HG03039 (cell line): ENCODE measurements around the gene SLC47A2.
A peak's percentile ranks its signal among the peaks of the same experiment; 100 is the strongest.
"Not testable (repeated sequence)": the region's sequence is repeated elsewhere in the genome, so short reads cannot be mapped to it uniquely, and the experiment has no call there.

Experiments
- ATAC-seq: cut with Tn5 transposase; IDR thresholded peaks from one replicate; pipeline ENCODE4 v1.9.1; 2021; ENCODE audit warnings: mild to moderate bottlenecking, moderate library complexity; ENCODE audit not compliant: unreplicated experiment

Gene SLC47A2

DNA sequence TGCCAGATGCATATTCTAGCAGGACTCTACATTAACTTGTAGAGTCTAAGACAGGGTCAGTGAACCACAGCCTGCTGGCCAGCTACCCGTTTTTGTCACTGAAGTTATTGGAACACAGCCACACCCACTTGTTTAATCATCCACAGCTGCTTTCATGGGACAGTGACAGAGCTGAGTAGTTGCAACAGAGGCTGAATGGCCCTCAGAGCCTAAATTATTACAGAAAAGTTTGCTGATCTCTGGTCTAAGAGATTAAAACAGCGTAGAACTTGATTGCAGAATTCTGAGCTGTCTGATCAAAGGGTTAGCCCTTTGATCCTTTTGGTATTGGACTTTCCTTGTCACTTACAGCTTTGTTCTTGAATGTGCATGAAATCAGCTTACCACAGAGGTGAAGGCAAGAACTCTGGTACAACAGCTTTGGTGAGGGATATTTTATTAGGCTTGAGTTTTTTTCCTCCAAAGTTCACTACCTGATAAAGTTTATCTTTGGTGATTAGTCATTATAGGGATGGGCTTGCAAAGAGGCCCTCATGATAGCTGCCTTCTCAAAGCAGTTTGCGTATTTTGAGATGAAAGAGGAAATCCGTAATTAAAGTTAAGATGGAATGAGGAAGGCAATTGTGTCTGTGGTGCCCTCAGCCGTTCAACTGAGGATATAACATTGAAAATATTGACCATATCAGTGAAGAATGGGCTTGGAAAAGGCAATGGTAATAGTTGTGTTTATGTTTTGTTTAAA lies 44.2 kb downstream of the SLC47A2 start:
- no peak for ATAC-seq

DNA sequence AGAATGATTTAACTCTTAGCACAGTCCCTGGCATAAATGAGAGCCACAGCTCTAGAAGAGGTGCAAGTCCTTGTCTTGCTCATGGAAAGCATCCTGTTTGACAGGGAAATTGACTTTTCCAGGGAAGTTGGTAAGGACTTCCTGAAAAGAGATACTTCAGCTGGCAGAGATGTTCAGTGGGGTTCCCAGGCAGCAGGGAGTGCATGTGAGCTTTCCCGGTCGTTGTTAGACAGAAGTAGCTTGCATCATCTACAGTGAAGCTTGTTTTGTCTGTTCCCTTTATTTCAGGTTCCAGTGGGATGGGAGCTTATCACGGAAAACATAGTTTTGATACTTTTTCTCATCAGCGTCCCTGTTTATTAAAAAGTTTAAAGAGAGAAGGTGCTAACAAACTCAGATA lies 45.0 kb downstream of the SLC47A2 start:
- ATAC-seq = no peak

- ATAC-seq = no peak
Measured at GRCh38 chr17:19670908-19671307, 45.5 kb downstream of the SLC47A2 start.

GRCh38 chr17:19669680-19670079 lies 46.7 kb downstream of the SLC47A2 start:
- not testable (repeated sequence) for ATAC-seq

GRCh38 chr17:19664821-19665181 lies 51.6 kb downstream of the SLC47A2 start:
- no peak for ATAC-seq

DNA sequence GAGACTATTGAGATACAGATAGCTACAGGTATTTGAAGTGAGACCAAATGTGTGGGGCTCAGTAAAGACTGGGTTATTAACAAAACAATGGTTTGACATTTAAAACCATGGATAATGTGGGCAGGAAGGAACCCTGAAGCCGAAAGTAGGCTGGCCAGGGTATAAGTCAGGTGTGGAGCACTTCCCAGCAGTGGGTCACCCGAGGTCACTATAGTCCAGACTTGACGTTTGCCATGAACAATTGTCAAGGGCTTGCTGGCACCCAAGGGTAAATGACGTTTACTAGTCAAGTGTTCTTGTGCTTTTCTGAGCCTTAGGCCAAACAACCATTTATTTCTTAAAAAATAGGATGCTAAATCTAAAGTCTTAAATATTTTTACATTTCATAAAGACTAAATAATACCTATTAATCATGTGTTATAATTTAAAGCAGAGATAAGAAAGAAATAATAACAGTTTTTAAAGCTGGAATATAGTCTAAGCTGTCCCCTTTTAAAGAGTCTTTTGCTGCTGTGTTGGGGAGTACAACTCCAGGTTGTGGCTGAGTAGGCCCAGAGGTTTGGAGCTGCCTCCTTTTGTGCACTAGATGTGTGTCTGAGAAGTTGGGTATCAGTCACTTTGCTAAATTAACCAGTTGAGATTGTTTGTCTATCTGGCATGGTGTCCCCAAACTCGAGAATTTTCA lies 52.1 kb downstream of the SLC47A2 start:
- ATAC-seq = no peak

DNA sequence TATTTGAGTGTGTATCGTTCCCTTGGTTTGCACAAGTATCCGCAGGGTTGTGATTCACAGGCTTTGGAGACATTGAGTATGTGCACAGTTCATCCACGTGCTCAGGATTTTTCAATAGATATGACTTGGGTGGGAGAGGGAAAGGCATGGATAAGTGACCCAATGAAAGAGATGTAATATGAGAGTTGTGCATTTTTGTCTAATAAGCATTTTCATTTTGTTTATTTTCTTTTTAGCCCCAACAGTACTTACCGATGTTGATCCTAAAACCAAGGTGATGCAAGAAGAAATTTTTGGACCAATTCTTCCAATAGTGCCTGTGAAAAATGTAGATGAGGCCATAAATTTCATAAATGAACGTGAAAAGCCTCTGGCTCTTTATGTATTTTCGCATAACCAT lies 53.3 kb downstream of the SLC47A2 start:
- ATAC-seq = no peak

DNA sequence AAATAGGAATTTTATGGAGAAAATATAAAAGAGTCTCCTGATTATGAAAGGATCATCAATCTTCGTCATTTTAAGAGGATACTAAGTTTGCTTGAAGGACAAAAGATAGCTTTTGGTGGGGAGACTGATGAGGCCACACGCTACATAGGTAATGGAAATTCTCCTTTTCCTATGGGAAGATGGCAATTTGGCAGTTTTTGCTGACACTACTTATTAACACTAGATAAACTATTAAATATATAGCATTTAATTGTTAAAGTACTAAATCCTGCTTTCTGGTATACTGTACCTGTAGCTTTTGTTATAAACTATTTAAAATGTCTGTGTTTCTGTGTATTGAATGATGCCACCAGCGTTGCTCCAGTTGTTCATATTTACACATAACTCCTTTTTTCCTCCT lies 55.3 kb downstream of the SLC47A2 start:
- no peak for ATAC-seq

DNA sequence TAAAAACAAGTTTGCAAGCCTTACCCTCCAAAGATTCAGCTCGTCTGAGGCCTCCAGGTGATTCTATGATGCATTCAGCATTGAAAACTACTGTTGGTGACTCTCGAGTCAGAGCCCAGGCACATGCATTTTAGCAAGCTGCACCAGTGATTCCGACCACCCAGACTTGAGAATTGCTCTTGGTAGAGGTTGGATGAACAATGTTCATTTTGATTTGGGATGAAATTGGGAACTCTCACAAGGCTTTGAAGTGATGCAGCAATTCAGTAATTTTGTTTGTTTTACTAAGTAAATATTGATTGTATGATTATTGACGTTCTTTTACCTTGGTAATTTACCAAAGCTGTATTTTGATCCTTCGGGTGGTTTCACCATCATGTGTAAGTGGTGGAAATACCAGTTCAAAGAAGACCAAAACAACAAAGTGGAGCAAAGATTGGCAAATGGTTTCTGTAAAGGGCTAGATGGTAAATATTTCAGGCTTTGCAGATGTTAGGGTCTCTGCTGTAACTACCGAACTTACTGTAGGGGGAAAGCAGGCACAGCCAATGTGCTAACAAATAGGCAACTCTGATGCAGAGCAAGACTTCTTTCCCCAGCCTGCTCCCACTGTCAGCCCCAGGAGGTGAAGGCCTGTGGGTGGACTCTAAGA lies 56.0 kb downstream of the SLC47A2 start:
- no peak for ATAC-seq

GRCh38 chr17:19659366-19660177 lies 56.8 kb downstream of the SLC47A2 start:
- no peak for ATAC-seq

- ATAC-seq = no peak
Measured at GRCh38 chr17:19656851-19657581, 59.4 kb downstream of the SLC47A2 start.

GRCh38 chr17:19656336-19656735 lies 60.0 kb downstream of the SLC47A2 start:
- no peak for ATAC-seq

- ATAC-seq = no peak
Measured at GRCh38 chr17:19654896-19655295, 61.5 kb downstream of the SLC47A2 start.

DNA sequence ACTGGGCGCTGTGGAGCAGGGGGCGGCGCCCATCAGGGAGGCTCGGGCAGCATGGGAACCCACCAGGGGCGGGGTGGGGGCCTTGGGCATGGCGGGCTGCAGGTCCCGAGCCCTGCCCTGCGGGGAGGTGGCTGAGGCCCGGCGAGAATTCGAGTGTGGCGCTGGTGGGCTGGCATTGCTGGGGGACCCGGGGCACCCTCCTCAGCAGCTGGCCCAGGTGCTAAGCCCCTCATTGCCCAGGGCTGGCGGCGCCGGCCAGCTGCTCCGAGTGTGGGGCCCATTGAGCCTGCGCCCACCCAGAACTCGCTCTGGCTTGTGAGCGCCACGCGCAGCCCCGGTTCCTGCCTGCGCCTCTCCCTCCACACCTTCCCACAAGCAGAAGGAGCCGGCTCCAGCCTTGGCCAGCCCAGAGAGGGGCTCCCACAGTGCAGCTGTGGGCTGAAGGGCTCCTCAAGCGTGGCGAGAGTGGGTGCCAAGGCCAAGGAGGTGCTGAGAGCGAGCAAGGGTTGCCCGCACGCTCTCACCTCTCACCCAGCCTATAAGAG lies 62.0 kb downstream of the SLC47A2 start:
- ATAC-seq = no peak

DNA sequence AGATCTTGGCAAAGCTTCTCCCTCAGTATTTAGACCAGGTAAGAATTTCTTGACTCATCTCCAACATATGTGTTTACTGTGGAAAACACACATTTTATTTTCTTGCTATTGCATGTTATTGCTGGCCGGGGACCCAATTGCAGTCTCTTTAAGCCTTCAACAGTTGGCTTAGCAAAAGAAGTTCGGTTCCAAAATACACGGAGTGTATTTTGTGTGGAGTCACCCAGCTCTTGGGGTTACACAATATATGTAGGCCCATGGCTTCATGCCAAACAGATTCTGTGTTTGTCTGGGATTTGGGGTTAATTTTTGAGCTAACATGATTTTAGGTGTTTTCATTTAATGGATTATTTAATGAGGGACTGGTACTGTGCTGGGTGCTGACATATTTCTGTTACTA lies 63.8 kb downstream of the SLC47A2 start:
- no peak for ATAC-seq

- ATAC-seq = no peak
Measured at GRCh38 chr17:19651451-19652238, 64.7 kb downstream of the SLC47A2 start.

DNA sequence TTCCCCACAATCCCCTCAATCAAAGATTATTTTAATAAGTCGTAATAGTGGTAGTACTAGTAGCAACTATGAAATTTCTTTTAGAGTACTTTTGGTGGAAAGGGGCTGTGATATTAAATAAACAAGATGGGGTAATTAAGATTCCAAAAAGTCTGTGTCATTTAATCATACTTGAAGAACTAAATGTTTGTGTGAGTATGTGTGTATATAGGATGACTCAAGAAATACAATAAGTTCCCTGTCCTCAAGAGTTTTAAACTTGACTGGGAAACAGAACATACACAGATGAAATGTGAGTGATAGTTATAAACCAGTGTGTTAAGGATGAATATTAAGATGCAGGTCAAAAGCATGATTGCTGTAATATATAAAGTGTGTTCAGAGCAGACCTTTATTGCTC lies 65.6 kb downstream of the SLC47A2 start:
- no peak for ATAC-seq

GRCh38 chr17:19649274-19649541 lies 67.2 kb downstream of the SLC47A2 start:
- no peak for ATAC-seq

DNA sequence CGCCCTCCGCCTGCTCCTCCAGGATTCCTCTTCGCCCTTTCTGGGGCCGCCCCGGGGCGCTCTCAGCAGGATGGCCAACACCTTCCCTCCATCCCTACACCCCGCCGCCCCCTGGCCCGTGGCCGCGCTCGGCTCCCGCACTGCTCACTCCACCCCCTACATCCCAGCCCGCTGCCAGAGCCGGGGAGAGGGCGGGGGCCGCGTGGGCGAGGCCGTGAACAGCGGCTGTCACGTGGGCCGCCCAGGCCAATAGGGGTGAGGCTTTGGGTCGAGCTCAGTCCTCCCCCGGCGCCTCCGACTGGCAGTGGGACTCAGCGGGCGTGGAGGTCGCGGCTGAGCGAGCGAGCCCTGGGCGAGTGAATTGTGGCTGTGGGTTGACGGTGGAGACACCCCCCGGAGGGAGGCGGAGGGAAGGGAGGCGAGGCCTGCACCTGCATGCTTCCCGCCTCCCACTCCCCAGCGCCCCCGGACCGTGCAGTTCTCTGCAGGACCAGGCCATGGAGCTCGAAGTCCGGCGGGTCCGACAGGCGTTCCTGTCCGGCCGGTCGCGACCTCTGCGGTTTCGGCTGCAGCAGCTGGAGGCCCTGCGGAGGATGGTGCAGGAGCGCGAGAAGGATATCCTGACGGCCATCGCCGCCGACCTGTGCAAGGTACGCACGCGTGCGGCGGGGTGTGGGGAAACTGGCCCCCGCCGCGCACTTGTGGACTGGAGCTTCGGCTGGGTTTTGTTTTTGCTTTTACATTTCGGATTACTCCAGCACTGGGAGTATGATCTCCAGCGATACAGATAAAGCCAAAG lies 67.7 kb downstream of the SLC47A2 start, which contains the start of gene ALDH3A2:
Gene ALDH3A2 (plus strand): TSS at position 277 of the 799 bp plus-strand sequence. CDS start 221 bp downstream, at position 498.
- peak; percentile 85 for ATAC-seq
